Mammary epithelial cell (primary cell): ENCODE data around the gene TSC2.
"Not testable (repeated sequence)": the region's sequence is repeated elsewhere in the genome, so short reads cannot be mapped to it uniquely, and the experiment has no call there.

ENCODE experiments used
- EZH2 ChIP-seq: IDR thresholded peaks from 2 replicates; pipeline ENCODE4 v1.6.1; 2012; ENCODE audit warnings: low read length, inconsistent platforms, borderline replicate concordance
- TF ChIP-seq, protein P1 (sequence below), 2 donors: IDR thresholded peaks in 1 of 2; conservative IDR thresholded peaks in 1 of 2; 2 replicates each; pipeline ENCODE4 v1.5.1; 2011 to 2012; ENCODE audit warnings: inconsistent platforms in 2 of 2, low read length in 2 of 2, mild to moderate bottlenecking in 2 of 2, control low read depth in 1 of 2, low read depth in 1 of 2; ENCODE audit not compliant: insufficient read depth in 1 of 2; ENCODE audit errors: extremely low read depth in 1 of 2

DNA sequence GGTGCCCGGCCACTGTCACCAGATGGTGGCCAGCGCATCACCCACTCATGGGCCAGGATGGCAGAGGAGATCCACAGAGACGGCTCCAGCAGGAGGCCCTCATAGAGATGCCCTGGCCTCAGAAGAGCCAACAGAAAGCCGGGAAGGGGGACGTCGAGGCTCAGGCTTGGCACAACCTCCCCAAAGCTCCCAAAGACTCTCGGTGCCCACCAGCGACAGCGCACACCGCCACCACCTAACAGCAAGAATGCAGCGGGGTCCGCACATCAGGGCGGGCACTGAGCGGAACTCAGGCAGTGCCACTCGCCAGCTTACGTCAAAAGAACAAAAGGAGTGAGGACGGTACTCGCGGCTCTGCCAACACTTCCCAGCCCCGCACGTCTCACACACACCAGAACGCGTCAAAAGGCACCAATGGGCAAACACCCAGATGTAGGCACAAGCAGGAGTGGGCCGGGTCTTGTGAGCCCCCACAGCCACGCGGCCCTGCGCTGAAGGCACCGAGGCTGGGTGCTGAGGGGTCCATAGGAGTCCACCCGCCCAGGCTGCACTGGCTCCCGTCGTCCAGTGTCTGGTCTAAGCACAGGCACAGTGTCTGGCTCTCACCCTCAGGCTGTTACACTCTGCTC, 79.3 kb downstream of the TSC2 start:
- TF ChIP-seq, protein P1, sequence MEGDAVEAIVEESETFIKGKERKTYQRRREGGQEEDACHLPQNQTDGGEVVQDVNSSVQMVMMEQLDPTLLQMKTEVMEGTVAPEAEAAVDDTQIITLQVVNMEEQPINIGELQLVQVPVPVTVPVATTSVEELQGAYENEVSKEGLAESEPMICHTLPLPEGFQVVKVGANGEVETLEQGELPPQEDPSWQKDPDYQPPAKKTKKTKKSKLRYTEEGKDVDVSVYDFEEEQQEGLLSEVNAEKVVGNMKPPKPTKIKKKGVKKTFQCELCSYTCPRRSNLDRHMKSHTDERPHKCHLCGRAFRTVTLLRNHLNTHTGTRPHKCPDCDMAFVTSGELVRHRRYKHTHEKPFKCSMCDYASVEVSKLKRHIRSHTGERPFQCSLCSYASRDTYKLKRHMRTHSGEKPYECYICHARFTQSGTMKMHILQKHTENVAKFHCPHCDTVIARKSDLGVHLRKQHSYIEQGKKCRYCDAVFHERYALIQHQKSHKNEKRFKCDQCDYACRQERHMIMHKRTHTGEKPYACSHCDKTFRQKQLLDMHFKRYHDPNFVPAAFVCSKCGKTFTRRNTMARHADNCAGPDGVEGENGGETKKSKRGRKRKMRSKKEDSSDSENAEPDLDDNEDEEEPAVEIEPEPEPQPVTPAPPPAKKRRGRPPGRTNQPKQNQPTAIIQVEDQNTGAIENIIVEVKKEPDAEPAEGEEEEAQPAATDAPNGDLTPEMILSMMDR (conservative IDR thresholded peaks at IDR 0.05 in 1 of 2, IDR thresholded peaks at IDR 0.05 in 1 of 2; ENCODE audit: extremely low read depth in 1 of 2, insufficient read depth in 1 of 2, low read depth in 1 of 2, low read length in 2 of 2), result not testable (repeated sequence)
- not testable (repeated sequence) for TF ChIP-seq EZH2
